HG03575 (cell line): ENCODE results near the gene GSX2.
"Not testable (repeated sequence)": the region's sequence is repeated elsewhere in the genome, so short reads cannot be mapped to it uniquely, and the experiment has no call there.

ENCODE experiments used
- ATAC-seq: cut with Tn5 transposase; IDR thresholded peaks from one replicate; pipeline ENCODE4 v1.9.1; 2021; ENCODE audit not compliant: unreplicated experiment, insufficient number of reproducible peaks, low FRiP score; ENCODE audit errors: extremely low read depth

The GSX2 gene

GRCh38 chr4:54099748-54100574 lies at the start of gene GSX2:
Gene GSX2, plus strand, starts transcription at chr4:54100163. Its CDS starts 182 bp downstream, at chr4:54100345.
- ATAC-seq, result no peak

GRCh38 chr4:54050214-54050904 lies 49.6 kb upstream of the GSX2 start:
- ATAC-seq, result no peak

- not testable (repeated sequence) for ATAC-seq
These were observed 46.6 kb upstream of the GSX2 start for GRCh38 chr4:54053322-54053721.

GRCh38 chr4:54054501-54054900 lies 45.5 kb upstream of the GSX2 start:
- no peak for ATAC-seq

GRCh38 chr4:54055494-54055893 lies 44.5 kb upstream of the GSX2 start:
- ATAC-seq, result no peak

GRCh38 chr4:54056360-54056759 lies 43.6 kb upstream of the GSX2 start:
- no peak for ATAC-seq

GRCh38 chr4:54058171-54058570 lies 41.8 kb upstream of the GSX2 start:
- ATAC-seq, result no peak

GRCh38 chr4:54060116-54060515 lies 39.8 kb upstream of the GSX2 start:
- no peak for ATAC-seq

- ATAC-seq, result no peak
These were observed 38.9 kb upstream of the GSX2 start for GRCh38 chr4:54061067-54061466.

GRCh38 chr4:54061873-54062272 lies 38.1 kb upstream of the GSX2 start:
- no peak for ATAC-seq

GRCh38 chr4:54062392-54062791 lies 37.6 kb upstream of the GSX2 start:
- ATAC-seq, result no peak

- ATAC-seq, result no peak
These were observed 36.7 kb upstream of the GSX2 start for GRCh38 chr4:54063229-54063628.

GRCh38 chr4:54063737-54064316 lies 36.1 kb upstream of the GSX2 start:
- peak; percentile 5 for ATAC-seq

- peak; percentile 72 for ATAC-seq
These were observed 35.4 kb upstream of the GSX2 start, which contains the start of gene CHIC2 for GRCh38 chr4:54064317-54065111. Gene CHIC2, minus strand, starts transcription at chr4:54064605. Its CDS starts 305 bp downstream, at chr4:54064300.

- ATAC-seq, result no peak
These were observed 34.5 kb upstream of the GSX2 start for GRCh38 chr4:54065282-54066087.

- no peak for ATAC-seq
These were observed 33.9 kb upstream of the GSX2 start for GRCh38 chr4:54066088-54066415.

- no peak for ATAC-seq
These were observed 33.2 kb upstream of the GSX2 start for GRCh38 chr4:54066718-54067129.

GRCh38 chr4:54067166-54067565 lies 32.8 kb upstream of the GSX2 start:
- no peak for ATAC-seq
